ENCODE results near the gene CERS6. TPM values are rescaled to one million over a fixed set of nuclear protein-coding genes. Genes with fewer than 3 reads are reported as not detected.

CERS6 gene
- total RNA-seq, 1 experiment from 2014 or later, result 30.3 TPM

GRCh38 chr2:168529054-168529833, 73.2 kb downstream of the CERS6 start:
- CTCF ChIA-PET, result no interaction called here
- Histone ChIP-seq H3K4me3 (ENCODE audit: low read depth in 2 of 2, low read length in 2 of 2) (no peak overlapping the region), H3K27ac (ENCODE audit: low read length) (peak overlapping the region; percentile 61; the same call in 1 of the 2 replicates), H3K27me3 (ENCODE audit: control insufficient read depth, insufficient read depth, low read length) (no peaks in the 10 kb centered on the region), H3K4me1 (ENCODE audit: control insufficient read depth, insufficient read depth, low read length) (peaks cover 24% of the 10 kb centered on the region), H3K36me3 (ENCODE audit: control insufficient read depth, insufficient read depth, low read length) (no peaks in the 10 kb centered on the region), H3K9me3 (ENCODE audit: control insufficient read depth, insufficient read depth, low read depth, low read length) (no peaks in the 10 kb centered on the region)
- TF ChIP-seq POLR2AphosphoS5 (IDR thresholded peaks at IDR 0.05; ENCODE audit: low read depth, low read length) (no peak), TCF7L2 (IDR thresholded peaks at IDR 0.05; ENCODE audit: low read depth, low read length) (no peak), REST (IDR thresholded peaks at IDR 0.05; ENCODE audit: insufficient read depth in 1 of 2, low read depth in 2 of 2, low read length in 1 of 2) (no peak), CTCF (IDR thresholded peaks at IDR 0.05) (no peak), SIN3A (IDR thresholded peaks at IDR 0.05; ENCODE audit: borderline replicate concordance, insufficient read depth, low read depth, low read length) (no peak)
- ATAC-seq (no peak), DNase-seq (ENCODE audit: low read depth, low spot score) (no peak)
- POLR2A ChIA-PET, result no interaction called here
- BruUV-seq (replicated peaks), result no TSS peak
- intact Hi-C loops (cut with micrococcal nuclease; ENCODE audit: unreplicated experiment), result no loop called here
- in situ Hi-C loops (cut with HindIII; ENCODE audit: low pct_unique_long_range_greater_than_20kb, low sequenced_read_pairs), result no loop called here

DNA sequence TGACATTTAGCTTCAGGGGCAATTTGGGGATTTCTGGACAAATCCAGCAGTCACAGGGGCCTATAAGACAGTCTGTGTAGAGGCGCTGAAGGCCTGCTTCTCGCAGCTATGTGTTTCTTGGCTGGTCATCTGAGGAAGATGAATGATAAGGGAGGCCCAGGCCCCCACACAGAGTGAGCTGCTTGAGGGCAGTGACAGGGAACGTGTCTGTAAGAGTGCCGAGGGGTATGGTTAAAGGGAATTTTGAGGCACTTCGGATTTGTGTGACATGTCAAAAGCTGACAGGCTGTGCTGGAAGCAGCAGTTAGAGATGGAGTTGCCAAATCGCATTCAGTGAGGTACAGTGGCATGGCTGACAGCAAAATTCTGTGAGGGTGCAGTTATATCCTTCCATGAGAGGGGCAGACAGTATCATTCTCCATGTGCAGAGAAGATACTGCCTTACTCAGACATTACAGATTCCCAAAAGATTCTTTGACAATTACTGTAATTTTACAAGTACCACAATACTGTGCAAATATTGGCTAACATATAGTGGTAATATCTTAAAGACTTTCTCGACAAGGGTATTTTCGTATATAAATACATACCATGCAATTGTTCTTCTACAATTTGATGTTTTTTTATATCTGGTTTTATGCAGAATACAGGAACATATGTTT, 74.0 kb downstream of the CERS6 start:
- peak; percentile 56; the same call in 1 of the 2 replicates for ATAC-seq
- intact Hi-C loops (cut with micrococcal nuclease; ENCODE audit: unreplicated experiment) (no loop called here), in situ Hi-C loops (cut with HindIII; ENCODE audit: low pct_unique_long_range_greater_than_20kb, low sequenced_read_pairs) (no loop called here)
- no peak for DNase-seq (ENCODE audit: low read depth, low spot score)
- H3K27ac ChIP-seq (ENCODE audit: low read length), result 0 out of 2 replicates have a peak overlapping the region, but pooled peaks have one; percentile 9
- TF ChIP-seq POLR2AphosphoS5 (IDR thresholded peaks at IDR 0.05; ENCODE audit: low read depth, low read length), result no peak
- no peak for TF ChIP-seq CTCF (IDR thresholded peaks at IDR 0.05)
- no peak for TF ChIP-seq REST (IDR thresholded peaks at IDR 0.05; ENCODE audit: insufficient read depth in 1 of 2, low read depth in 2 of 2, low read length in 1 of 2)
- no peak overlapping the region for H3K4me3 ChIP-seq (ENCODE audit: low read depth in 2 of 2, low read length in 2 of 2)
- peaks cover 24% of the 10 kb centered on the region for H3K4me1 ChIP-seq (ENCODE audit: control insufficient read depth, insufficient read depth, low read length)
- BruUV-seq (replicated peaks), result no TSS peak
- H3K9me3 ChIP-seq (ENCODE audit: control insufficient read depth, insufficient read depth, low read depth, low read length), result no peaks in the 10 kb centered on the region
- ChIA-PET CTCF (no interaction called here), POLR2A (no interaction called here)
- H3K27me3 ChIP-seq (ENCODE audit: control insufficient read depth, insufficient read depth, low read length), result no peaks in the 10 kb centered on the region
- H3K36me3 ChIP-seq (ENCODE audit: control insufficient read depth, insufficient read depth, low read length), result no peaks in the 10 kb centered on the region
